GM12878 (cell line): ENCODE results near the gene KRTAP9-8. TPM values are rescaled to one million over a fixed set of nuclear protein-coding genes. Genes with fewer than 3 reads are reported as not detected.

Experiments
- ATAC-seq: fragments of 200-7000 bp; cut with Tn5 transposase; 3 replicates; pipeline ENCODE4 v1.9.1; 2020; ENCODE audit warnings: mild to moderate bottlenecking, moderate library complexity
- BruUV-seq: library from RNA; stranded (reverse); fragments of 400-500 nt; replicated peaks from 2 replicates; lab custom pipeline; 2021; lab: Mats Ljungman, UMichigan
- CTCF ChIA-PET: fragments of 300-600 bp; sonication (Branson Sonifier 250); formaldehyde crosslinking; extraction: SDS; loops from one replicate; lab custom pipeline; 2021; ENCODE audit warnings: inconsistent platforms; lab: Yijun Ruan, JAX
- POLR2A ChIA-PET: fragments of 350-600 bp; formaldehyde crosslinking; extraction: SDS; loops from one replicate; lab custom pipeline; 2021; ENCODE audit warnings: inconsistent platforms; lab: Charles Lee
- RAD21 ChIA-PET: fragments of 300-600 bp; sonication (Branson Sonifier 250); formaldehyde crosslinking; loops from one replicate; lab custom pipeline; 2023; ENCODE audit warnings: antibody characterized with exemption; ENCODE audit not compliant: unreplicated experiment; lab: Charles Lee
- SMC1A ChIA-PET: fragments of 300-600 bp; sonication (Branson Sonifier 250); formaldehyde crosslinking; loops from one replicate; lab custom pipeline; 2023; ENCODE audit not compliant: unreplicated experiment, uncharacterized antibody; lab: Charles Lee
- DNase-seq: peaks from one replicate; pipeline ENCODE4 v3.0.0-alpha.2; 2011; ENCODE audit warnings: low read depth, low spot score
- FAIRE-seq: peaks from 3 replicates; lab custom pipeline; 2011; peaks lifted over from hg19 to GRCh38; lab: Jason Lieb, UNC
- H2AFZ ChIP-seq: 2 replicates; pipeline ENCODE4 v1.6.0; 2011; ENCODE audit warnings: low read depth, low read length, control low read depth; ENCODE audit not compliant: control insufficient read depth
- H3K27ac ChIP-seq: 2 replicates; pipeline ENCODE4 v1.5.1; 2011; ENCODE audit warnings: control low read depth; ENCODE audit not compliant: control insufficient read depth, insufficient read depth
- H3K27me3 ChIP-seq, 2 experiments: replicated peaks in 1 of 2; 2 replicates each; pipeline versions ENCODE4 v1.6.0 to v1.6.1; 2011; ENCODE audit warnings: low read length in 1 of 2; ENCODE audit not compliant: control insufficient read depth in 2 of 2, insufficient read depth in 2 of 2
- H3K36me3 ChIP-seq, 2 experiments: 2 replicates each; pipeline ENCODE4 v1.5.1; 2011; ENCODE audit warnings: low read length in 1 of 2; ENCODE audit not compliant: control insufficient read depth in 2 of 2, insufficient read depth in 2 of 2
- H3K4me1 ChIP-seq: 2 replicates; pipeline ENCODE4 v1.6.1; 2011; ENCODE audit warnings: mild to moderate bottlenecking, low read length, moderate library complexity, mixed read lengths; ENCODE audit not compliant: control insufficient read depth, insufficient read depth
- H3K4me2 ChIP-seq: 2 replicates; pipeline ENCODE4 v1.6.0; 2011; ENCODE audit warnings: control low read depth; ENCODE audit not compliant: control insufficient read depth, insufficient read depth
- H3K4me3 ChIP-seq: fragments of 200-600 bp; sonication (generic); 2 replicates; pipeline ENCODE4 v1.5.1; 2016
- H3K79me2 ChIP-seq: 2 replicates; pipeline ENCODE4 v1.6.0; 2011; ENCODE audit warnings: low read length; ENCODE audit not compliant: control insufficient read depth, insufficient read depth
- H3K9ac ChIP-seq: 2 replicates; pipeline ENCODE4 v1.8.0; 2011; ENCODE audit warnings: low read length, control low read depth, mixed read lengths; ENCODE audit not compliant: control insufficient read depth, insufficient read depth
- H3K9me3 ChIP-seq: replicated peaks from 3 replicates; pipeline ENCODE4 v1.5.1; 2011; ENCODE audit warnings: mild to moderate bottlenecking, low read length; ENCODE audit not compliant: control insufficient read depth, insufficient read depth
- H4K20me1 ChIP-seq: 2 replicates; pipeline ENCODE4 v1.6.0; 2011; ENCODE audit not compliant: control insufficient read depth, insufficient read depth
- ATF7 ChIP-seq: fragments of 450-650 bp; IDR thresholded peaks from 2 replicates; pipeline ENCODE4 v1.6.1; 2016; ENCODE audit warnings: low read depth, mild to moderate bottlenecking
- CREB1 ChIP-seq: IDR thresholded peaks from 2 replicates; pipeline ENCODE4 v1.6.1; 2012; ENCODE audit warnings: low read depth, mild to moderate bottlenecking, inconsistent platforms
- GATAD2B ChIP-seq: fragments of 450-650 bp; conservative IDR thresholded peaks from 2 replicates; pipeline ENCODE4 v1.6.1; 2017; ENCODE audit warnings: low read depth, mild to moderate bottlenecking, moderate library complexity
- IRF4 ChIP-seq: IDR thresholded peaks from 2 replicates; pipeline ENCODE4 v1.6.1; 2011; ENCODE audit warnings: low read depth, low read length
- KAT2A ChIP-seq: conservative IDR thresholded peaks from 2 replicates; pipeline ENCODE4 v1.6.1; 2011; ENCODE audit warnings: low read depth, low read length; ENCODE audit not compliant: control insufficient read depth
- MXI1 ChIP-seq: fragments of 150-350 bp; IDR thresholded peaks from 2 replicates; pipeline ENCODE4 v1.6.1; 2011; ENCODE audit warnings: low read depth, mild to moderate bottlenecking, inconsistent platforms, low read length, improper control_type of control experiment
- MYB ChIP-seq: fragments of 150-350 bp; IDR thresholded peaks from 2 replicates; pipeline ENCODE4 v1.6.1; 2014; ENCODE audit warnings: mild to moderate bottlenecking, low read depth, low read length, borderline replicate concordance
- PKNOX1 ChIP-seq: fragments of 450-650 bp; IDR thresholded peaks from 2 replicates; pipeline ENCODE4 v1.6.1; 2016; ENCODE audit warnings: mild to moderate bottlenecking
- SMAD5 ChIP-seq: IDR thresholded peaks from 2 replicates; pipeline ENCODE4 v1.6.1; 2016; ENCODE audit warnings: antibody characterized with exemption, low read depth
- SRF ChIP-seq, 2 experiments: IDR thresholded peaks; 2 replicates each; pipeline ENCODE4 v1.6.1; 2011; ENCODE audit warnings: low read depth in 2 of 2, low read length in 2 of 2, mild to moderate bottlenecking in 1 of 2, moderate library complexity in 1 of 2
- TCF12 ChIP-seq: IDR thresholded peaks from 2 replicates; pipeline ENCODE4 v1.6.1; 2011; ENCODE audit warnings: low read depth, mild to moderate bottlenecking, low read length
- TCF3 ChIP-seq: IDR thresholded peaks from 2 replicates; pipeline ENCODE4 v1.6.1; 2012; ENCODE audit warnings: low read depth, mild to moderate bottlenecking, low read length, borderline replicate concordance; ENCODE audit not compliant: insufficient read depth
- TCF7 ChIP-seq: IDR thresholded peaks from 2 replicates; pipeline ENCODE4 v1.6.1; 2014; ENCODE audit warnings: antibody characterized with exemption, borderline replicate concordance
- ZNF622 ChIP-seq: fragments of 450-650 bp; IDR thresholded peaks from 2 replicates; pipeline ENCODE4 v1.6.1; 2017; ENCODE audit warnings: mild to moderate bottlenecking, inconsistent platforms
- ZZZ3 ChIP-seq: IDR thresholded peaks from 2 replicates; pipeline ENCODE4 v1.6.1; 2011; ENCODE audit warnings: low read depth; ENCODE audit not compliant: control insufficient read depth, insufficient read length
- in situ Hi-C: fragments of 300-500 bp; cut with MboI; formaldehyde crosslinking; loops from 9 replicates; pipeline ENCODE4 v1.14.3; 2018; ENCODE audit warnings: mixed read lengths
- intact Hi-C: fragments of 100-400 bp; cut with micrococcal nuclease; formaldehyde crosslinking; loops from one replicate; pipeline ENCODE4 v1.14.2; 2022; ENCODE audit not compliant: unreplicated experiment
- polyA plus RNA-seq, 11 experiments: library from polyadenylated mRNA; depleted of rRNA in 4 of 11; unstranded in 6 of 11; stranded (reverse) in 5 of 11; fragments of >200 nt; fragmentation: Nextera tagmentation in 4 of 11; fragmentation: Illumina TruSeq in 1 of 11; extraction: Ambion mirVana in 4 of 11; extraction: Trizol in 1 of 11; gene quantifications; 1 replicate in 1 of 11; 2 replicates in 10 of 11; pipeline versions ENCODE4 v1.2.1 to v1.2.3, GENCODE V29; 2011 to 2016; ENCODE audit warnings: inconsistent platforms in 2 of 11, missing spikeins in 2 of 11, low read depth in 1 of 11
- total RNA-seq, 4 experiments: library from RNA; depleted of rRNA in 3 of 4; stranded (reverse); fragments of >200 nt in 3 of 4; fragmentation: Illumina TruSeq in 1 of 4; extraction: Trizol in 1 of 4; gene quantifications; 2 replicates each; pipeline versions ENCODE4 v1.2.1 to v1.2.3, GENCODE V29; 2013 to 2021
- TF ChIP-seq, protein P1 (sequence below): IDR thresholded peaks from 2 replicates; pipeline ENCODE4 v1.6.1; 2012; ENCODE audit warnings: low read depth, low read length, improper control_type of control experiment
- TF ChIP-seq, protein P2 (sequence below): IDR thresholded peaks from 2 replicates; pipeline ENCODE4 v1.6.1; 2011; ENCODE audit warnings: borderline replicate concordance, low read depth, mild to moderate bottlenecking, moderate library complexity, mixed read lengths, low read length; ENCODE audit not compliant: insufficient read depth; ENCODE audit errors: extremely low read length
- TF ChIP-seq, protein P3 (sequence below): IDR thresholded peaks from 2 replicates; pipeline ENCODE4 v1.6.1; 2011; ENCODE audit warnings: low read depth, low read length, improper control_type of control experiment, borderline replicate concordance

KRTAP9-8 gene
- total and polyA plus RNA-seq, 10 of the 15 experiments (the other 5 are each of a cell fraction or from before 2014, with no cell fraction given) = not detected

DNA sequence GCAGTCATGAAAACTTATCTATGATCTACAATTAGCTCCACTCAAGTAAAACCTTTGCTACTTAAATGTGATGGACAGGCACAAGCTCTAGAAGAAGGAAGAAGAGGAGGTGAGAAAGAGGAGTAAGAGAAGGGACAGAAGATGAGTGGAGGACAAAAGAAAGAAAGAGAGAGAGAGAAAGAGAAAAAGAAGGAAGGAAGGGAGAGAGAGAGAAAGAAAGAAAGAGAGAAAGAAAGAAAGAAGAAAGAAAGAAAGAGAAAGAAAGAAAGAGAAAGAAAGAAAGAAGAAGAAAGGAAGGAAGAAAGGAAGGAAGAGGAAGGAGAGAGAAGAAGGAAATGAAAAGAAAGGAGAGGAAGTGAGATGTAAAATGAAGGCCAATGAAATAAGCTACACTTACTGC, 7.7 kb upstream of the KRTAP9-8 start:
- no peak for DNase-seq
- intact Hi-C loops = no loop called here
- TF ChIP-seq TCF3 = no peak
- TF ChIP-seq KAT2A = no peak
- no peak for TF ChIP-seq TCF7
- TF ChIP-seq SRF (IDR thresholded peaks at IDR 0.05; ENCODE audit: low read depth in 2 of 2, low read length in 2 of 2) = no peak
- no peak for TF ChIP-seq SMAD5
- TF ChIP-seq, protein P1, sequence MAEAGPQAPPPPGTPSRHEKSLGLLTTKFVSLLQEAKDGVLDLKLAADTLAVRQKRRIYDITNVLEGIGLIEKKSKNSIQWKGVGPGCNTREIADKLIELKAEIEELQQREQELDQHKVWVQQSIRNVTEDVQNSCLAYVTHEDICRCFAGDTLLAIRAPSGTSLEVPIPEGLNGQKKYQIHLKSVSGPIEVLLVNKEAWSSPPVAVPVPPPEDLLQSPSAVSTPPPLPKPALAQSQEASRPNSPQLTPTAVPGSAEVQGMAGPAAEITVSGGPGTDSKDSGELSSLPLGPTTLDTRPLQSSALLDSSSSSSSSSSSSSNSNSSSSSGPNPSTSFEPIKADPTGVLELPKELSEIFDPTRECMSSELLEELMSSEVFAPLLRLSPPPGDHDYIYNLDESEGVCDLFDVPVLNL = no peak
- TF ChIP-seq PKNOX1 = no peak
- TF ChIP-seq, protein P2, sequence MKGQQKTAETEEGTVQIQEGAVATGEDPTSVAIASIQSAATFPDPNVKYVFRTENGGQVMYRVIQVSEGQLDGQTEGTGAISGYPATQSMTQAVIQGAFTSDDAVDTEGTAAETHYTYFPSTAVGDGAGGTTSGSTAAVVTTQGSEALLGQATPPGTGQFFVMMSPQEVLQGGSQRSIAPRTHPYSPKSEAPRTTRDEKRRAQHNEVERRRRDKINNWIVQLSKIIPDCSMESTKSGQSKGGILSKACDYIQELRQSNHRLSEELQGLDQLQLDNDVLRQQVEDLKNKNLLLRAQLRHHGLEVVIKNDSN = no peak
- no peak for TF ChIP-seq MYB
- TF ChIP-seq TCF12 = no peak
- TF ChIP-seq, protein P3, sequence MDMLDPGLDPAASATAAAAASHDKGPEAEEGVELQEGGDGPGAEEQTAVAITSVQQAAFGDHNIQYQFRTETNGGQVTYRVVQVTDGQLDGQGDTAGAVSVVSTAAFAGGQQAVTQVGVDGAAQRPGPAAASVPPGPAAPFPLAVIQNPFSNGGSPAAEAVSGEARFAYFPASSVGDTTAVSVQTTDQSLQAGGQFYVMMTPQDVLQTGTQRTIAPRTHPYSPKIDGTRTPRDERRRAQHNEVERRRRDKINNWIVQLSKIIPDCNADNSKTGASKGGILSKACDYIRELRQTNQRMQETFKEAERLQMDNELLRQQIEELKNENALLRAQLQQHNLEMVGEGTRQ = no peak
- no peak for TF ChIP-seq MXI1
- no peak for TF ChIP-seq IRF4
- TF ChIP-seq ZNF622 = no peak
- TF ChIP-seq CREB1 = no peak
- no peak for TF ChIP-seq ZZZ3
- TF ChIP-seq ATF7 = no peak
- no peak for TF ChIP-seq GATAD2B
- TF ChIP-seq, all 136 proteins: peak for 0
- H3K9ac ChIP-seq = no peak overlapping the region
- ChIA-PET RAD21 (no interaction called here), CTCF (no interaction called here), POLR2A (no interaction called here), SMC1A (interaction anchor here (0.9 kb wide), 1 partner anchor 40 kb away, joined by 3 read pairs; the partner anchor contains the start of gene KRTAP9-1)
- no peaks in the 10 kb centered on the region for H3K36me3 ChIP-seq
- in situ Hi-C loops = no loop called here
- H3K4me2 ChIP-seq = no peak overlapping the region
- H3K27me3 ChIP-seq = peaks cover 0 to 3% of the 10 kb centered on the region in 2 experiments; a peak in 1 of 4 replicates
- FAIRE-seq (no peak), ATAC-seq (no peak)
- no peaks in the 10 kb centered on the region for H4K20me1 ChIP-seq
- no TSS peak for BruUV-seq
- no peak overlapping the region for H3K4me3 ChIP-seq
- H3K27ac ChIP-seq = no peak overlapping the region
- H3K9me3 ChIP-seq = no peaks in the 10 kb centered on the region
- H2AFZ ChIP-seq = no peak overlapping the region
- no peaks in the 10 kb centered on the region for H3K4me1 ChIP-seq
- H3K79me2 ChIP-seq = no peaks in the 10 kb centered on the region
